ENCODE results near the gene LHX6. TPM values are rescaled to one million over a fixed set of nuclear protein-coding genes. Genes with fewer than 3 reads are reported as not detected.

The LHX6 gene
- total and polyA plus RNA-seq, 9 of the 15 experiments (the other 6 are each of a cell fraction or from before 2014, with no cell fraction given): 2.8 to 16.3 (median 7.9) TPM

GRCh38 chr9:122172131-122172530 is 56.6 kb downstream of the LHX6 start:
- ATAC-seq (peak; percentile 84), FAIRE-seq (peak; percentile 69), DNase-seq (ENCODE audit: extremely low read depth in 1 of 4, low spot score in 3 of 4) (peak; percentile 35 to 84 (median 59))
- BruUV-seq (replicated peaks): no TSS peak
- Histone ChIP-seq H3K9me3 (replicated peaks; ENCODE audit: control insufficient read depth, insufficient read depth, low read depth, low read length) (no peaks in the 10 kb centered on the region), H2AFZ (ENCODE audit: low read depth, low read length) (peak overlapping the region; percentile 35; the same call in 1 of the 2 replicates), H3K4me2 (ENCODE audit: insufficient read depth, low read length) (peak overlapping the region; percentile 65), H3K9me1 (ENCODE audit: control insufficient read depth, insufficient read depth, low read length) (no peaks in the 10 kb centered on the region), H3K27me3 (ENCODE audit: control insufficient read depth in 2 of 2, insufficient read depth in 2 of 2, low read length in 2 of 2) (no peaks in the 10 kb centered on the region), H3K79me2 (ENCODE audit: control insufficient read depth, insufficient read depth, low read length) (no peaks in the 10 kb centered on the region), H4K20me1 (replicated peaks; ENCODE audit: control insufficient read depth, insufficient read depth, low read length) (no peaks in the 10 kb centered on the region), H3K4me1 (replicated peaks in 1 of 2; ENCODE audit: control insufficient read depth in 2 of 2, insufficient read depth in 2 of 2, low read length in 2 of 2) (peaks cover 9 to 17% of the 10 kb centered on the region in 2 experiments; a peak in 3 of 5 replicates), H3K4me3 (no peak overlapping the region), H3K9ac (ENCODE audit: insufficient read depth in 1 of 2, low read depth in 2 of 2, low read length in 2 of 2) (peak overlapping the region in 1 of 2 experiments; percentile 74; a peak in 2 of 4 replicates), H3K36me3 (ENCODE audit: control insufficient read depth, insufficient read depth, low read length) (no peaks in the 10 kb centered on the region), H3K27ac (ENCODE audit: extremely low read depth, low read depth, low read length) (no peak overlapping the region)
- POLR2A ChIA-PET: interaction anchor here (0.6 to 2.3 kb wide), 6 partner anchors 11 to 655 kb away, joined by 3 to 10 read pairs (median 3); partner anchors contain the start of genes MORN5 and NDUFA8
- intact Hi-C loops (cut with micrococcal nuclease) (no loop called here), in situ Hi-C loops (cut with MboI) (no loop called here)
- 0% methylated on average over 2 of the region's 7 CpGs for WGBS (ENCODE audit: insufficient coverage, low coverage, missing lambda C conversion rate)
- CTCF ChIA-PET (ENCODE audit: low intra/inter-chr PET ratio): interaction anchor here (0.7 kb wide), 1 partner anchor 28 kb away, joined by 3 read pairs; no protein-coding TSS in a partner anchor
- TF ChIP-seq MAZ (CRISPR knock-in tag; conservative IDR thresholded peaks at IDR 0.05 in 1 of 2, IDR thresholded peaks at IDR 0.05 in 1 of 2) (peak in 1 of 2 experiments; percentile 33; a peak in 1 of 4 replicates), PHF20 (IDR thresholded peaks at IDR 0.05; ENCODE audit: partially characterized antibody) (no peak), CBFB (CRISPR knock-in tag; IDR thresholded peaks at IDR 0.05) (no peak), VEZF1 (CRISPR knock-in tag; IDR thresholded peaks at IDR 0.05) (peak; percentile 44; the same call in 1 of the 2 replicates), CBFA2T3 (IDR thresholded peaks at IDR 0.05) (0 out of 2 replicates have a peak, but pooled peaks have one; percentile 6), TCF7 (IDR thresholded peaks at IDR 0.05; ENCODE audit: borderline replicate concordance) (no peak), STAT5A (IDR thresholded peaks at IDR 0.05; ENCODE audit: borderline replicate concordance, low read length) (peak; percentile 64), HDAC1 (IDR thresholded peaks at IDR 0.05) (0 out of 4 replicates have a peak, but pooled peaks of 1 of the 2 experiments have one; percentile 26), HMBOX1 (IDR thresholded peaks at IDR 0.05) (no peak), ZBTB33 (CRISPR knock-in tag; IDR thresholded peaks at IDR 0.05) (0 out of 2 replicates have a peak, but pooled peaks have one; percentile 6), ZNF197 (CRISPR knock-in tag; IDR thresholded peaks at IDR 0.05; ENCODE audit: low read depth) (no peak), U2AF2 (optimal IDR thresholded peaks at IDR 0.05; ENCODE audit: low read depth, low read length) (no peak), U2AF1 (optimal IDR thresholded peaks at IDR 0.05; ENCODE audit: low read depth, low read length) (no peak), SNAPC5 (CRISPR knock-in tag; IDR thresholded peaks at IDR 0.05) (no peak), SIX5 (IDR thresholded peaks at IDR 0.05; ENCODE audit: borderline replicate concordance in 1 of 2, insufficient read depth in 1 of 2, low read depth in 1 of 2, low read length in 2 of 2) (no peak), MED1 (CRISPR knock-in tag; IDR thresholded peaks at IDR 0.05; ENCODE audit: borderline replicate concordance) (no peak)

Measured in K562 (cell line).